HepG2 (cell line): ENCODE data around the gene LAMA5. TPM values are rescaled to one million over a fixed set of nuclear protein-coding genes. Genes with fewer than 3 reads are reported as not detected.
A peak's percentile ranks its signal among the peaks of the same experiment; 100 is the strongest.

Source experiments
- DNMT1 ChIP-seq: sonication (generic); formaldehyde crosslinking; IDR thresholded peaks from 2 replicates; pipeline ENCODE4 v1.5.1; 2020; ENCODE audit warnings: mild to moderate bottlenecking, missing genetic modification reagents
- FOXA3 ChIP-seq: IDR thresholded peaks from 2 replicates; pipeline ENCODE4 v1.6.1; 2016; ENCODE audit warnings: missing genetic modification reagents, missing compliant biosample characterization
- HDAC1 ChIP-seq: sonication (generic); formaldehyde crosslinking; IDR thresholded peaks from 2 replicates; pipeline ENCODE4 v1.5.1; 2020; ENCODE audit warnings: mild to moderate bottlenecking, missing genetic modification reagents
- HNF1A ChIP-seq, 2 experiments: sonication (generic) in 1 of 2; formaldehyde crosslinking in 1 of 2; IDR thresholded peaks; 2 replicates each; pipeline versions ENCODE4 v1.4.0 to v1.6.1; 2016 to 2020; ENCODE audit warnings: borderline replicate concordance in 1 of 2, low read depth in 1 of 2, mild to moderate bottlenecking in 1 of 2, missing genetic modification reagents in 1 of 2
- HNRNPUL1 ChIP-seq: fragments of 200-400 bp; formaldehyde crosslinking; IDR thresholded peaks from 2 replicates; pipeline ENCODE4 v1.6.1; 2017; ENCODE audit warnings: low read depth, mild to moderate bottlenecking, low read length, moderate library complexity
- MXD4 ChIP-seq: IDR thresholded peaks from 2 replicates; pipeline ENCODE4 v1.6.1; 2016; ENCODE audit warnings: mild to moderate bottlenecking, missing biosample characterization, missing genetic modification reagents
- NFIB ChIP-seq: sonication (generic); formaldehyde crosslinking; IDR thresholded peaks from 2 replicates; pipeline ENCODE4 v1.9.0; 2021; ENCODE audit warnings: missing genetic modification reagents, mild to moderate bottlenecking, borderline replicate concordance
- RAD21 ChIP-seq: fragments of 450-650 bp; formaldehyde crosslinking; IDR thresholded peaks from 2 replicates; pipeline ENCODE4 v1.5.0; 2020; ENCODE audit warnings: mild to moderate bottlenecking
- RAD51 ChIP-seq: fragments of 450-650 bp; IDR thresholded peaks from 2 replicates; pipeline ENCODE4 v1.6.1; 2016; ENCODE audit warnings: borderline replicate concordance
- RFXAP ChIP-seq: sonication (generic); formaldehyde crosslinking; IDR thresholded peaks from 2 replicates; pipeline ENCODE4 v1.4.0; 2020; ENCODE audit warnings: missing genetic modification reagents, borderline replicate concordance
- RXRB ChIP-seq: IDR thresholded peaks from 2 replicates; pipeline ENCODE4 v1.6.1; 2016; ENCODE audit warnings: borderline replicate concordance, missing genetic modification reagents, missing compliant biosample characterization
- SIX4 ChIP-seq: sonication (generic); formaldehyde crosslinking; IDR thresholded peaks from 2 replicates; pipeline ENCODE4 v1.4.0; 2020; ENCODE audit warnings: missing genetic modification reagents
- SMC3 ChIP-seq: IDR thresholded peaks from 2 replicates; pipeline ENCODE4 v1.6.1; 2011; ENCODE audit warnings: low read length, improper control_type of control experiment
- SSRP1 ChIP-seq: IDR thresholded peaks from 2 replicates; pipeline ENCODE4 v1.6.1; 2016; ENCODE audit warnings: control low read depth
- TAF15 ChIP-seq: fragments of 200-400 bp; formaldehyde crosslinking; IDR thresholded peaks from one replicate; pipeline ENCODE4 v1.6.1; 2018; ENCODE audit warnings: mild to moderate bottlenecking, low read depth, low read length; ENCODE audit not compliant: poor library complexity, severe bottlenecking
- YEATS2 ChIP-seq: sonication (generic); formaldehyde crosslinking; IDR thresholded peaks from 2 replicates; pipeline ENCODE4 v1.4.0; 2020; ENCODE audit warnings: missing genetic modification reagents, borderline replicate concordance
- ZBTB33 ChIP-seq: sonication (generic); formaldehyde crosslinking; IDR thresholded peaks from 2 replicates; pipeline ENCODE4 v1.4.0; 2020; ENCODE audit warnings: missing genetic modification reagents
- ZKSCAN5 ChIP-seq: sonication (generic); formaldehyde crosslinking; IDR thresholded peaks from 2 replicates; pipeline ENCODE4 v1.5.1; 2020; ENCODE audit warnings: mild to moderate bottlenecking, missing genetic modification reagents
- ZNF34 ChIP-seq: sonication (generic); formaldehyde crosslinking; IDR thresholded peaks from 2 replicates; pipeline ENCODE4 v1.4.0; 2020; ENCODE audit warnings: mild to moderate bottlenecking, missing genetic modification reagents, borderline replicate concordance
- ZNF546 ChIP-seq: sonication (generic); formaldehyde crosslinking; conservative IDR thresholded peaks from 2 replicates; pipeline ENCODE4 v1.8.1; 2023; ENCODE audit warnings: mild to moderate bottlenecking, missing genetic modification reagents
- ZNF607 ChIP-seq: sonication (generic); formaldehyde crosslinking; IDR thresholded peaks from 2 replicates; pipeline ENCODE4 v1.5.1; 2020; ENCODE audit warnings: missing genetic modification reagents, mild to moderate bottlenecking, borderline replicate concordance
- ZNF746 ChIP-seq: sonication (generic); formaldehyde crosslinking; IDR thresholded peaks from 2 replicates; pipeline ENCODE4 v1.8.0; 2022; ENCODE audit warnings: mild to moderate bottlenecking, missing genetic modification reagents
- polyA plus RNA-seq, 8 experiments: library from polyadenylated mRNA; depleted of rRNA in 3 of 8; stranded (reverse) in 7 of 8; unstranded in 1 of 8; fragments of >200 nt; fragmentation: Illumina TruSeq in 4 of 8; extraction: Trizol in 4 of 8; gene quantifications; 2 replicates each; pipeline versions ENCODE4 v1.2.1 to v1.2.3, GENCODE V29; 2011 to 2016; ENCODE audit warnings: low read depth in 4 of 8, missing spikeins in 1 of 8, mixed read lengths in 1 of 8; ENCODE audit not compliant: insufficient read depth in 1 of 8
- total RNA-seq, 5 experiments: library from RNA; depleted of rRNA; stranded (reverse); fragments of >200 nt; fragmentation: Illumina TruSeq; extraction: Trizol; gene quantifications; 2 replicates each; pipeline ENCODE4 v1.2.3, GENCODE V29; 2016; ENCODE audit warnings: low read depth in 1 of 5
- TF ChIP-seq, protein P1 (sequence below): sonication (generic); formaldehyde crosslinking; IDR thresholded peaks from 2 replicates; pipeline ENCODE4 v1.8.0; 2022; ENCODE audit warnings: mild to moderate bottlenecking, missing genetic modification reagents, moderate library complexity

Gene LAMA5
- total and polyA plus RNA-seq, 2 of the 13 experiments (the other 11 are each of a cell fraction or from before 2014, with no cell fraction given), result 21.0 to 44.7 TPM

- TF ChIP-seq, protein P1, sequence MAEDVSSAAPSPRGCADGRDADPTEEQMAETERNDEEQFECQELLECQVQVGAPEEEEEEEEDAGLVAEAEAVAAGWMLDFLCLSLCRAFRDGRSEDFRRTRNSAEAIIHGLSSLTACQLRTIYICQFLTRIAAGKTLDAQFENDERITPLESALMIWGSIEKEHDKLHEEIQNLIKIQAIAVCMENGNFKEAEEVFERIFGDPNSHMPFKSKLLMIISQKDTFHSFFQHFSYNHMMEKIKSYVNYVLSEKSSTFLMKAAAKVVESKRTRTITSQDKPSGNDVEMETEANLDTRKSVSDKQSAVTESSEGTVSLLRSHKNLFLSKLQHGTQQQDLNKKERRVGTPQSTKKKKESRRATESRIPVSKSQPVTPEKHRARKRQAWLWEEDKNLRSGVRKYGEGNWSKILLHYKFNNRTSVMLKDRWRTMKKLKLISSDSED, result no peak
- no peak for TF ChIP-seq NFIB (CRISPR knock-in tag)
- no peak for TF ChIP-seq ZKSCAN5 (CRISPR knock-in tag)
- TF ChIP-seq RFXAP (CRISPR knock-in tag), result 0 out of 2 replicates have a peak, but pooled peaks have one; percentile 58
- no peak for TF ChIP-seq HNRNPUL1
- no peak for TF ChIP-seq TAF15
- TF ChIP-seq RAD51, result no peak
- TF ChIP-seq YEATS2, result no peak
- no peak for TF ChIP-seq FOXA3 (CRISPR knock-in tag)
- no peak for TF ChIP-seq ZBTB33 (CRISPR knock-in tag)
- TF ChIP-seq HDAC1 (CRISPR knock-in tag), result 0 out of 2 replicates have a peak, but pooled peaks have one; percentile 17
- TF ChIP-seq DNMT1 (CRISPR knock-in tag), result peak; percentile 52; the same call in 1 of the 2 replicates
- TF ChIP-seq RXRB (CRISPR knock-in tag), result no peak
- 0 out of 2 replicates have a peak, but pooled peaks have one; percentile 7 for TF ChIP-seq MXD4 (CRISPR knock-in tag)
- TF ChIP-seq ZNF607, result no peak
- TF ChIP-seq SMC3, result no peak
- peak; percentile 47 for TF ChIP-seq RAD21 (CRISPR knock-in tag)
- TF ChIP-seq SIX4 (CRISPR knock-in tag), result no peak
- no peak for TF ChIP-seq SSRP1 (CRISPR knock-in tag)
- TF ChIP-seq ZNF746 (CRISPR knock-in tag), result no peak
- TF ChIP-seq HNF1A (IDR thresholded peaks at IDR 0.05; ENCODE audit: low read depth), result no peak
- no peak for TF ChIP-seq HNF1A (CRISPR knock-in tag; IDR thresholded peaks at IDR 0.05; ENCODE audit: borderline replicate concordance)
- TF ChIP-seq ZNF34 (CRISPR knock-in tag), result no peak
- TF ChIP-seq ZNF546 (CRISPR knock-in tag), result no peak
These were observed 69.5 kb downstream of the LAMA5 start (continued) for GRCh38 chr20:62297449-62298227.
